B cell (primary cell): ENCODE results near the gene METTL25. TPM values are rescaled to one million over a fixed set of nuclear protein-coding genes. Genes with fewer than 3 reads are reported as not detected.
A peak's percentile ranks its signal among the peaks of the same experiment; 100 is the strongest.

Experiments
- ATAC-seq: fragments of 200-7000 bp; cut with Tn5 transposase; one replicate; pipeline ENCODE4 v1.10.0; 2021; ENCODE audit warnings: low read depth, mild to moderate bottlenecking, moderate number of reproducible peaks, moderate library complexity
- CTCF ChIA-PET: fragments of 350-600 bp; sonication (Branson Sonifier 250); formaldehyde crosslinking; loops from one replicate; lab custom pipeline; 2021; ENCODE audit warnings: antibody characterized with exemption, inconsistent platforms; lab: Charles Lee
- POLR2A ChIA-PET: fragments of 350-600 bp; sonication (Branson Sonifier 250); formaldehyde crosslinking; loops from one replicate; lab custom pipeline; 2021; ENCODE audit warnings: antibody characterized with exemption; lab: Charles Lee
- DNase-seq: peaks from one replicate; pipeline ENCODE4 v3.0.0; 2013
- H2AFZ ChIP-seq: 2 replicates; pipeline ENCODE4 v1.6.1; 2012; ENCODE audit warnings: mild to moderate bottlenecking, low read depth, low read length; ENCODE audit not compliant: insufficient read depth, poor library complexity, severe bottlenecking
- H3K27ac ChIP-seq, 2 donors: 1 replicate in 1 of 2; 2 replicates in 1 of 2; pipeline ENCODE4 v1.5.1; 2012 to 2013; ENCODE audit warnings: low read length in 2 of 2, mild to moderate bottlenecking in 2 of 2, moderate library complexity in 1 of 2
- H3K27me3 ChIP-seq, 4 experiments: fragments of 200-600 bp in 1 of 4; sonication (generic) in 1 of 4; replicated peaks in 1 of 4; 1 replicate in 2 of 4; 2 replicates in 2 of 4; pipeline versions ENCODE4 v1.6.1 to v1.7.0; 2013 to 2016; ENCODE audit warnings: low read length in 3 of 4, mild to moderate bottlenecking in 2 of 4, mixed read lengths in 1 of 4, moderate library complexity in 1 of 4; ENCODE audit not compliant: insufficient read depth in 4 of 4, control insufficient read depth in 3 of 4; ENCODE audit errors: control extremely low read depth in 1 of 4
- H3K36me3 ChIP-seq, 2 experiments: replicated peaks in 1 of 2; 1 replicate in 1 of 2; 2 replicates in 1 of 2; pipeline versions ENCODE4 v1.6.1 to v1.7.1; 2013; ENCODE audit warnings: low read length in 1 of 2; ENCODE audit not compliant: insufficient read depth in 2 of 2, control insufficient read depth in 1 of 2; ENCODE audit errors: control extremely low read depth in 1 of 2, extremely low read depth in 1 of 2
- H3K4me1 ChIP-seq, 2 donors: fragments of 200-600 bp in 1 of 2; sonication (generic) in 1 of 2; 1 replicate in 1 of 2; 2 replicates in 1 of 2; pipeline versions ENCODE4 v1.5.1 to v1.6.1; 2013 to 2017; ENCODE audit warnings: low read length in 2 of 2; ENCODE audit not compliant: control insufficient read depth in 2 of 2, insufficient read depth in 2 of 2
- H3K4me2 ChIP-seq: replicated peaks from 2 replicates; pipeline ENCODE3; 2012; ENCODE audit warnings: mild to moderate bottlenecking, low read depth, low read length; ENCODE audit not compliant: poor library complexity, severe bottlenecking
- H3K4me3 ChIP-seq, 5 experiments: fragments of 200-600 bp in 1 of 5; sonication (generic) in 1 of 5; 1 replicate in 3 of 5; 2 replicates in 2 of 5; pipeline versions ENCODE4 v1.5.1 to v1.7.0; 2011 to 2016; ENCODE audit warnings: low read length in 4 of 5, mild to moderate bottlenecking in 4 of 5, low read depth in 2 of 5, control low read depth in 1 of 5, moderate library complexity in 1 of 5; ENCODE audit not compliant: insufficient read depth in 1 of 5; ENCODE audit errors: control extremely low read depth in 1 of 5, extremely low read depth in 1 of 5
- H3K79me2 ChIP-seq: fragments of 200-600 bp; sonication (generic); one replicate; pipeline ENCODE4 v1.6.0; 2016; ENCODE audit warnings: low read length; ENCODE audit not compliant: control insufficient read depth, insufficient read depth
- H3K9ac ChIP-seq: fragments of 200-600 bp; sonication (generic); 2 replicates; pipeline ENCODE4 v1.6.1; 2017; ENCODE audit warnings: mild to moderate bottlenecking, low read length, moderate library complexity
- H3K9me3 ChIP-seq, 3 donors: one replicate each; pipeline versions ENCODE4 v1.6.1 to v1.7.1; 2013; ENCODE audit warnings: low read length in 2 of 3; ENCODE audit not compliant: control insufficient read depth in 2 of 3, insufficient read depth in 1 of 3; ENCODE audit errors: control extremely low read depth in 1 of 3
- H4K20me1 ChIP-seq: 2 replicates; pipeline ENCODE4 v1.6.0; 2012; ENCODE audit warnings: mild to moderate bottlenecking, low read length; ENCODE audit not compliant: insufficient read depth, control insufficient read depth, poor library complexity, severe bottlenecking
- H3K27ac Mint-ChIP-seq: one replicate; pipeline ENCODE4 v1.8.0; 2021; ENCODE audit warnings: mixed read lengths
- H3K27me3 Mint-ChIP-seq: one replicate; pipeline ENCODE4 v1.8.0; 2021; ENCODE audit warnings: mixed read lengths
- H3K4me1 Mint-ChIP-seq: one replicate; pipeline ENCODE4 v1.8.0; 2021; ENCODE audit warnings: mixed read lengths
- H3K4me3 Mint-ChIP-seq: one replicate; pipeline ENCODE4 v1.8.0; 2021; ENCODE audit warnings: mixed read lengths
- H3K9me3 Mint-ChIP-seq: one replicate; pipeline ENCODE4 v1.8.0; 2022; ENCODE audit warnings: mixed read lengths; ENCODE audit not compliant: insufficient read depth
- CTCF ChIP-seq: fragments of 200-600 bp; IDR thresholded peaks from one replicate; pipeline ENCODE4 v1.8.0; 2022; ENCODE audit warnings: antibody characterized with exemption, mild to moderate bottlenecking
- EZH2 ChIP-seq: IDR thresholded peaks from 2 replicates; pipeline ENCODE4 v1.6.1; 2012; ENCODE audit warnings: borderline replicate concordance, low read depth, mild to moderate bottlenecking, moderate library complexity, low read length; ENCODE audit not compliant: insufficient read depth, poor library complexity, severe bottlenecking
- WGBS: methylation state at CpG from one replicate; pipeline ENCODE4 v1.1.5; 2013; ENCODE audit warnings: missing lambda C conversion rate; ENCODE audit not compliant: insufficient coverage; 5-methylcytosine and 5-hydroxymethylcytosine counted together
- intact Hi-C: fragments of 100-400 bp; cut with micrococcal nuclease; formaldehyde crosslinking; loops from one replicate; pipeline ENCODE4 v1.10.0; 2022
- polyA minus RNA-seq: library from RNA; depleted of rRNA, polyadenylated mRNA; stranded (reverse); fragments of >200 nt; gene quantifications from 2 replicates; pipeline ENCODE4 v1.2.3, GENCODE V29; 2012
- polyA plus RNA-seq: library from polyadenylated mRNA; depleted of rRNA; stranded (reverse); fragments of >200 nt; gene quantifications from 2 replicates; pipeline ENCODE4 v1.2.3, GENCODE V29; 2012
- total RNA-seq, 2 donors: library from RNA; stranded (reverse); fragments of 120-200 nt in 1 of 2; gene quantifications; 1 replicate in 1 of 2; 2 replicates in 1 of 2; pipeline versions ENCODE4 v1.2.3 to v1.2.4, GENCODE V29; 2013 to 2022

Gene METTL25
- total RNA-seq (24.1 and 27.7 TPM in 2 replicates), polyA plus RNA-seq (5.4 and 8.6 TPM in 2 replicates), polyA minus RNA-seq (14.3 and 26.0 TPM in 2 replicates)
- 35.1 TPM for total RNA-seq (2013)

- peaks cover 70% of the 10 kb centered on the region for H3K79me2 ChIP-seq
- TF ChIP-seq EZH2 (no peak), CTCF (peak; percentile 98)
- peak within 1 kb of the TSS; percentile 73 to 100 (median 94) for H3K4me3 ChIP-seq
- peak within 1 kb of the TSS; percentile 95 to 96 for H3K27ac ChIP-seq
- ChIA-PET POLR2A (no interaction called here), CTCF (interaction anchor here (0.6 to 1.2 kb wide), 3 partner anchors 9 to 327 kb away, joined by 3 to 7 read pairs (median 7); no protein-coding TSS in a partner anchor)
- H3K4me1 ChIP-seq = peaks cover 26 to 28% of the 10 kb centered on the region in 2 donors
- Mint-ChIP-seq H3K4me1 (peaks cover 48% of the 10 kb centered on the region), H3K27me3 (no peaks in the 10 kb centered on the region), H3K27ac (peak within 1 kb of the TSS; percentile 100), H3K4me3 (peak within 1 kb of the TSS; percentile 100), H3K9me3 (peaks cover 3% of the 10 kb centered on the region)
- H4K20me1 ChIP-seq = peaks cover 5% of the 10 kb centered on the region
- peak within 1 kb of the TSS; percentile 99 for H3K9ac ChIP-seq
- DNase-seq (peak; percentile 99), ATAC-seq (peak; percentile 91)
- H2AFZ ChIP-seq = peak within 1 kb of the TSS; percentile 100
- peaks cover 2 to 29% of the 10 kb centered on the region in 2 experiments for H3K36me3 ChIP-seq
- H3K4me2 ChIP-seq = peak within 1 kb of the TSS; percentile 75
- under 1% methylated on average over 58 of the region's 61 CpGs for WGBS
- H3K27me3 ChIP-seq = no peaks in the 10 kb centered on the region
- intact Hi-C loops = no loop called here
- H3K9me3 ChIP-seq = no peaks in the 10 kb centered on the region
These were observed at the start of gene METTL25, which contains the start of gene CCDC59 for GRCh38 chr12:82358200-82359114. Gene METTL25, plus strand, starts transcription at chr12:82358529. Its CDS starts 37 bp downstream, at chr12:82358566. Gene CCDC59, minus strand, starts transcription at chr12:82358387. Its CDS starts 11 bp downstream, at chr12:82358376.
